Gastroesophageal sphincter (tissue), 4 donors: ENCODE data around the gene SRP14. TPM values are rescaled to one million over a fixed set of nuclear protein-coding genes. Genes with fewer than 3 reads are reported as not detected.

Source experiments
- ATAC-seq: fragments of 150-250 bp; one replicate; pipeline ENCODE4 v1.9.1; 2016; ENCODE audit warnings: mild to moderate bottlenecking, moderate library complexity
- H3K27ac ChIP-seq, 4 donors: fragments of 200-600 bp; sonication (generic) in 3 of 4; 1 replicate in 3 of 4; 2 replicates in 1 of 4; pipeline ENCODE4 v1.5.1; 2016 to 2019
- H3K27me3 ChIP-seq: fragments of 200-600 bp; sonication (generic); one replicate; pipeline ENCODE4 v1.5.1; 2019
- H3K36me3 ChIP-seq, 2 donors: fragments of 200-600 bp; sonication (generic); one replicate each; pipeline ENCODE4 v1.5.1; 2019; ENCODE audit warnings: control low read depth in 1 of 2
- H3K4me1 ChIP-seq, 3 donors: fragments of 200-600 bp; sonication (generic); 1 replicate in 2 of 3; 2 replicates in 1 of 3; pipeline ENCODE4 v1.5.1; 2016 to 2019; ENCODE audit warnings: control low read depth in 2 of 3
- H3K4me3 ChIP-seq, 2 donors: fragments of 200-600 bp; sonication (generic); one replicate each; pipeline ENCODE4 v1.5.1; 2019; ENCODE audit warnings: mild to moderate bottlenecking in 1 of 2, moderate library complexity in 1 of 2
- H3K9me3 ChIP-seq, 3 donors: fragments of 200-600 bp; sonication (generic); one replicate each; pipeline ENCODE4 v1.5.1; 2017 to 2019; ENCODE audit warnings: control low read depth in 2 of 3
- CTCF ChIP-seq, 4 experiments: fragments of 200-600 bp in 2 of 4; fragments of 450-650 bp in 2 of 4; sonication (generic) in 1 of 4; IDR thresholded peaks; one replicate each; pipeline ENCODE4 v1.5.1; 2017 to 2019; ENCODE audit warnings: antibody characterized with exemption in 4 of 4, mild to moderate bottlenecking in 2 of 4, moderate library complexity in 2 of 4
- EP300 ChIP-seq: sonication (generic); formaldehyde crosslinking; IDR thresholded peaks from one replicate; pipeline ENCODE4 v1.6.1; 2017; ENCODE audit warnings: antibody characterized with exemption, mild to moderate bottlenecking
- POLR2A ChIP-seq, 2 donors: fragments of 450-650 bp; IDR thresholded peaks; one replicate each; pipeline ENCODE4 v1.6.1; 2017; ENCODE audit warnings: antibody characterized with exemption in 2 of 2, mild to moderate bottlenecking in 2 of 2, moderate library complexity in 1 of 2
- POLR2AphosphoS5 ChIP-seq: sonication (generic); formaldehyde crosslinking; IDR thresholded peaks from one replicate; pipeline ENCODE4 v1.6.1; 2017; ENCODE audit warnings: antibody characterized with exemption
- whole genome bisulfite sequencing, 2 donors: methylation state at CpG; one replicate each; pipeline ENCODE4 v1.1.5; 2018; ENCODE audit warnings: low coverage in 1 of 2; 5-methylcytosine and 5-hydroxymethylcytosine counted together
- total RNA-seq, 4 donors: library from RNA; depleted of rRNA; stranded (reverse); fragments of >200 nt; gene quantifications; one replicate each; pipeline ENCODE4 v1.1.0, GENCODE V29; 2016

SRP14 gene
- total RNA-seq, 4 donors from 2014 or later: 290 to 425 (median 324) TPM

GRCh38 chr15:40070608-40071218, 31.7 kb upstream of the SRP14 start:
- WGBS, 2 donors: 99 to 100% methylated on average over 6 to 7 of the region's 8 CpGs
- Histone ChIP-seq H3K9me3 (no peaks in the 10 kb centered on the region), H3K4me3 (no peak overlapping the region), H3K4me1 (peaks cover 6 to 30% (median 13%) of the 10 kb centered on the region in 3 donors), H3K36me3 (no peaks in the 10 kb centered on the region), H3K27ac (peak overlapping the region in 2 of 4 donors; percentile 68 to 78), H3K27me3 (no peaks in the 10 kb centered on the region)
- ATAC-seq: no peak
- TF ChIP-seq POLR2A (IDR thresholded peaks at IDR 0.05): no peak
- no peak for TF ChIP-seq CTCF (IDR thresholded peaks at IDR 0.05)
- TF ChIP-seq EP300: no peak
- TF ChIP-seq POLR2AphosphoS5: no peak

GRCh38 chr15:40070166-40070557, 31.2 kb upstream of the SRP14 start:
- Histone ChIP-seq H3K27me3 (no peaks in the 10 kb centered on the region), H3K9me3 (no peaks in the 10 kb centered on the region), H3K36me3 (no peaks in the 10 kb centered on the region), H3K4me1 (peaks cover 6 to 30% (median 13%) of the 10 kb centered on the region in 3 donors), H3K4me3 (no peak overlapping the region), H3K27ac (peak overlapping the region in 3 of 4 donors; percentile 68 to 78 (median 76))
- no peak for ATAC-seq
- WGBS, 2 donors: no CpG with 5 or more reads among the region's 5 CpGs
- no peak for TF ChIP-seq CTCF (IDR thresholded peaks at IDR 0.05)
- TF ChIP-seq POLR2AphosphoS5: no peak
- no peak for TF ChIP-seq EP300
- TF ChIP-seq POLR2A (IDR thresholded peaks at IDR 0.05): no peak

- Histone ChIP-seq H3K9me3 (no peaks in the 10 kb centered on the region), H3K36me3 (no peaks in the 10 kb centered on the region), H3K4me1 (peaks cover 6 to 30% (median 13%) of the 10 kb centered on the region in 3 donors), H3K27ac (peak overlapping the region; percentile 14 to 78 (median 72)), H3K27me3 (no peaks in the 10 kb centered on the region), H3K4me3 (peak overlapping the region in 1 of 2 donors; percentile 16)
- ATAC-seq: peak; percentile 93
- TF ChIP-seq POLR2AphosphoS5: peak; percentile 94
- no peak for TF ChIP-seq CTCF (IDR thresholded peaks at IDR 0.05)
- no peak for TF ChIP-seq POLR2A (IDR thresholded peaks at IDR 0.05)
- no peak for TF ChIP-seq EP300
- WGBS, 2 donors: 73% methylated on average over 3 of the region's 32 CpGs; no CpG with 5 or more reads in 1 of the 2 donors
Measured at GRCh38 chr15:40069178-40070165, 30.5 kb upstream of the SRP14 start.

GRCh38 chr15:40067921-40068624, 29.1 kb upstream of the SRP14 start:
- peaks cover 6 to 36% (median 13%) of the 10 kb centered on the region in 3 donors for H3K4me1 ChIP-seq
- H3K36me3 ChIP-seq: no peaks in the 10 kb centered on the region
- H3K9me3 ChIP-seq: no peaks in the 10 kb centered on the region
- H3K27me3 ChIP-seq: no peaks in the 10 kb centered on the region
- no peak overlapping the region for H3K27ac ChIP-seq
- no peak overlapping the region for H3K4me3 ChIP-seq
- no peak for TF ChIP-seq POLR2A (IDR thresholded peaks at IDR 0.05)
- no peak for TF ChIP-seq POLR2AphosphoS5
- TF ChIP-seq CTCF (IDR thresholded peaks at IDR 0.05): no peak
- no peak for TF ChIP-seq EP300
- 74 to 76% methylated on average over 4 to 5 of the region's 6 CpGs for WGBS, 2 donors
- ATAC-seq: no peak
